Suppressor macrophage (primary cell): ENCODE results near the gene DEFB123.

Experiments used
- DNase-seq, 4 experiments: peaks; one replicate each; pipeline ENCODE4 v3.0.0-alpha.2; 2020 to 2022

The DEFB123 gene

GRCh38 chr20:31474097-31474436, 33.6 kb downstream of the DEFB123 start:
- DNase-seq = peak; percentile 13 to 53 (median 50)

- DNase-seq = peak in 1 of 4 experiments; percentile 25
Observed at GRCh38 chr20:31474758-31475427, 34.5 kb downstream of the DEFB123 start, which contains the start of the genes DEFB124 and REM1. DEFB124 (minus strand) TSS chr20:31475127; CDS start chr20:31473013, 2,114 bp downstream. REM1 (plus strand) TSS chr20:31475288; CDS start chr20:31476446, 1,158 bp downstream.

GRCh38 chr20:31475472-31476293, 35.3 kb downstream of the DEFB123 start:
- DNase-seq = no peak

- no peak for DNase-seq
Observed at GRCh38 chr20:31476294-31476585, 35.8 kb downstream of the DEFB123 start.

GRCh38 chr20:31476643-31477215, 36.3 kb downstream of the DEFB123 start:
- DNase-seq = no peak

GRCh38 chr20:31484001-31484400, 43.6 kb downstream of the DEFB123 start:
- DNase-seq = peak in 2 of 4 experiments; percentile 26 to 33

GRCh38 chr20:31485450-31486339, 45.3 kb downstream of the DEFB123 start:
- peak; percentile 17 to 71 (median 50) for DNase-seq

- no peak for DNase-seq
Observed at GRCh38 chr20:31488115-31488514, 47.7 kb downstream of the DEFB123 start.

- no peak for DNase-seq
Observed at GRCh38 chr20:31489152-31489551, 48.7 kb downstream of the DEFB123 start.

- DNase-seq = no peak
Observed at GRCh38 chr20:31490752-31491151, 50.3 kb downstream of the DEFB123 start.

GRCh38 chr20:31494131-31494530, 53.7 kb downstream of the DEFB123 start:
- DNase-seq = peak in 3 of 4 experiments; percentile 24 to 42 (median 28)

GRCh38 chr20:31496761-31497295, 56.4 kb downstream of the DEFB123 start:
- DNase-seq = no peak

- DNase-seq = no peak
Observed at GRCh38 chr20:31497838-31498540, 57.6 kb downstream of the DEFB123 start.
